Muscle layer of duodenum (tissue), 2 donors: ENCODE measurements around the gene HOXC5.

Experiments
- H3K27ac ChIP-seq: one replicate; pipeline ENCODE4 v1.7.0; 2013; ENCODE audit warnings: mild to moderate bottlenecking, low read length
- H3K27me3 ChIP-seq: one replicate; pipeline ENCODE4 v1.7.0; 2013; ENCODE audit warnings: low read depth, mild to moderate bottlenecking, control low read depth, low read length
- H3K36me3 ChIP-seq, 2 donors: one replicate each; pipeline ENCODE4 v1.7.0; 2013; ENCODE audit warnings: low read length in 2 of 2, control low read depth in 1 of 2, mild to moderate bottlenecking in 1 of 2; ENCODE audit not compliant: insufficient read depth in 2 of 2, control insufficient read depth in 1 of 2
- H3K4me1 ChIP-seq, 2 donors: one replicate each; pipeline ENCODE4 v1.7.0; 2013; ENCODE audit warnings: low read length in 2 of 2, mild to moderate bottlenecking in 2 of 2, control low read depth in 1 of 2, moderate library complexity in 1 of 2; ENCODE audit not compliant: insufficient read depth in 2 of 2, control insufficient read depth in 1 of 2
- H3K4me3 ChIP-seq, 2 donors: one replicate each; pipeline ENCODE4 v1.7.0; 2013; ENCODE audit warnings: low read length in 2 of 2, low read depth in 1 of 2, mild to moderate bottlenecking in 1 of 2
- H3K9me3 ChIP-seq, 2 donors: one replicate each; pipeline ENCODE4 v1.7.0; 2013; ENCODE audit warnings: low read length in 2 of 2, control low read depth in 1 of 2, mild to moderate bottlenecking in 1 of 2; ENCODE audit not compliant: control insufficient read depth in 1 of 2
- donor health status: healthy.

Gene HOXC5

GRCh38 chr12:53989227-53990113, 43.4 kb upstream of the HOXC5 start:
- H3K36me3 ChIP-seq, result no peaks in the 10 kb centered on the region
- H3K4me1 ChIP-seq, result peaks cover 0 to 24% of the 10 kb centered on the region in 2 donors
- H3K27ac ChIP-seq, result no peak overlapping the region
- no peak overlapping the region for H3K4me3 ChIP-seq
- no peaks in the 10 kb centered on the region for H3K9me3 ChIP-seq
- H3K27me3 ChIP-seq, result peaks cover 95% of the 10 kb centered on the region

DNA sequence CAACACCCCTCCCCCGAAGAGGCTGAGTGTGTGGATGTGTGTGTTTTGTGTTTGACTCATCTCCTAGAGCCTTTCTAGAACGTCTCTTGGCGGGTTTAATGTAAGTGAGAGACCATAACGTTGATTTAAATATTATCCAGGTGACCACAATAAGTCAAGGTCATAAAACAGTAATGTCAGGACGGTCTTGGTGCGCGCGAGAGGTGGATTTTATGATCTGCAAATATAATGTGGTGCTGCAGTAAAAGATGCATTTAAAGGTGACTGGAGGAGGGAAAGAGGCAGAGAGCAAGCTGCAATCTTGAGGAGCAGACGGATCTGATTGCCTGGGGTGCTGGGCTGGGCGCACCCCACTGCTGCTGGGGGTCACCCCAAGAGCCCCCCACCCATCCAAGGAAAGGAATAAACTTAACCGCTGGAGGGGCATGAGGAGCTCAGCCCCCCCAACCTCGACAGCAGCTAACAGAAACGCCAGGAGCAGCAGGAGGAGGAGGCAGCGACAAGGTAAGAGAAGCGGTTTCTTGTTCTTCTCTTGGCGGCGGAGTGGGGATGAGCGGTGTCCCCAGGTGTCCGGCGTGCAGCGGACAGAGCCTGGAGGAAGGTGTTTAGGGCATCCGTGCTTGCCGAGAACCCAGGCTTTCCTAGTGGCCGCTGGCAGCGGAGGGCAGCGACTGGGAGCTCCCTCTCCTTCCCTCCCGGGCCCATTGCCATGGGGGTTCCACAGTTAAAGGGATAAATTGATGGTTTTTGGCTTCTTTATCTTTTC, 42.4 kb upstream of the HOXC5 start:
- Histone ChIP-seq H3K9me3 (no peaks in the 10 kb centered on the region), H3K27ac (no peak overlapping the region), H3K4me3 (no peak overlapping the region), H3K36me3 (no peaks in the 10 kb centered on the region), H3K4me1 (peaks cover 0 to 27% of the 10 kb centered on the region in 2 donors), H3K27me3 (peaks cover 98% of the 10 kb centered on the region)

DNA sequence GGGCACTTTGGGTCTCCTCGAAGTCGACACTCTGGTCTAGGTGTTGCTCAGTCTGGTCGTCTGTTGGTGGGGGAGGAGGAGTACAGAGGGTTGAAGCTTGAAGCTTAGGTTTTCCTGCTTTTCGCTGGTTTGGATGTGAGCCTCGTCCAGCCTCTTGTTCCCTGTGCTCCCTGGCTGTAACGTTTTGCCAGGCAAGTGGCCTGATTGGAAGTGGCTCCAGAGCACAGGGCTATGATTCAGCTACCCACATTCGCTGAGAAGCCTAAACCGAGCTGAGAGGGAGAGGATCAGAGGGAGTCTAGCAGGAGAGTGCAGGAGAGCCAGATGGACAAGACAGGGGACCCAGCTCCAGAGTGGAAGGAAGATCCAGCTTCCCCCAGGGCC, 41.8 kb upstream of the HOXC5 start:
- Histone ChIP-seq H3K9me3 (no peaks in the 10 kb centered on the region), H3K27me3 (peaks cover 98% of the 10 kb centered on the region), H3K36me3 (no peaks in the 10 kb centered on the region), H3K4me3 (no peak overlapping the region), H3K4me1 (peaks cover 0 to 25% of the 10 kb centered on the region in 2 donors), H3K27ac (no peak overlapping the region)

GRCh38 chr12:53992377-53992889, 40.4 kb upstream of the HOXC5 start:
- Histone ChIP-seq H3K27me3 (peaks cover 97% of the 10 kb centered on the region), H3K27ac (no peak overlapping the region), H3K9me3 (no peaks in the 10 kb centered on the region), H3K36me3 (no peaks in the 10 kb centered on the region), H3K4me1 (peaks cover 0 to 26% of the 10 kb centered on the region in 2 donors), H3K4me3 (no peak overlapping the region)

GRCh38 chr12:53993162-53994008, 39.5 kb upstream of the HOXC5 start:
- H3K4me3 ChIP-seq, result no peak overlapping the region
- peaks cover 0 to 26% of the 10 kb centered on the region in 2 donors for H3K4me1 ChIP-seq
- no peak overlapping the region for H3K27ac ChIP-seq
- peaks cover 97% of the 10 kb centered on the region for H3K27me3 ChIP-seq
- H3K9me3 ChIP-seq, result no peaks in the 10 kb centered on the region
- no peaks in the 10 kb centered on the region for H3K36me3 ChIP-seq

DNA sequence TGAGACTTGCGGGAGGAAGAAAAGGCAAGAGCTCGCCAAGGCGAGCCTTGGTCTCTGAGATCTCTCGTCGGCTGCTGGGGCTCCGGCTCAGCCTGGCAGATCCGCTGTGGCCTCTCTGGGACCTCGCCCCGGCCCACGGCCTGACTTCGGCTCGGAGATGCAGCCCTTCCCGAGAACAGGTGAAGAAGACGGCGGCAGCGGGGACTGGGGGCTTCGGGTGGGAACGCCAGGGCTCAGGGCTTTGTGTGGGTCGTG, 38.9 kb upstream of the HOXC5 start:
- H3K27ac ChIP-seq, result no peak overlapping the region
- H3K4me1 ChIP-seq, result peaks cover 0 to 26% of the 10 kb centered on the region in 2 donors
- H3K36me3 ChIP-seq, result no peaks in the 10 kb centered on the region
- H3K27me3 ChIP-seq, result peaks cover 97% of the 10 kb centered on the region
- H3K4me3 ChIP-seq, result no peak overlapping the region
- no peaks in the 10 kb centered on the region for H3K9me3 ChIP-seq

GRCh38 chr12:53994264-53995001, 38.4 kb upstream of the HOXC5 start:
- Histone ChIP-seq H3K4me3 (peak overlapping the region in 1 of 2 donors; percentile 31), H3K4me1 (peaks cover 0 to 26% of the 10 kb centered on the region in 2 donors), H3K27me3 (peaks cover 94% of the 10 kb centered on the region), H3K9me3 (no peaks in the 10 kb centered on the region), H3K27ac (no peak overlapping the region), H3K36me3 (no peaks in the 10 kb centered on the region)

DNA sequence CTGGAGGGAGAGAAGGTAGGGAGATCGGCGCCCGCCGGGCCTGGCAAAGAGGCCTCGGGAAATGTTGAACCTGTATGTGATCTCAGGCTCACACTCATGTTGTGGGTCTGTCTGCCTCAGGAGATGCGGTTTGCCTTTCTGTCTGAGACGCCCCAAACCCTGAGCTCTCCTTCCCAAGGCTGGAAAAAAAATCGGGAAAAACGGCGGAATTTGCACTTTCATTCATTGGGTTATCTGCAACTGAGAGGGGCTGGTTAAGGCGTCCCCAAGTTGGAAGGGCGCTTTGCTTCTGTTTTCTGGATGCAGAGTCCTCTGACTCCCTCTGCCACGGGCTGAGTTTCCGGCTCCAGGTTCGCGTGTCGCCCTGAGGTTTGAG, 37.9 kb upstream of the HOXC5 start:
- Histone ChIP-seq H3K4me1 (peaks cover 0 to 29% of the 10 kb centered on the region in 2 donors), H3K27me3 (peaks cover 94% of the 10 kb centered on the region), H3K9me3 (no peaks in the 10 kb centered on the region), H3K27ac (no peak overlapping the region), H3K4me3 (peak overlapping the region; percentile 66 to 71), H3K36me3 (peaks cover 0 to 3% of the 10 kb centered on the region in 2 donors)

DNA sequence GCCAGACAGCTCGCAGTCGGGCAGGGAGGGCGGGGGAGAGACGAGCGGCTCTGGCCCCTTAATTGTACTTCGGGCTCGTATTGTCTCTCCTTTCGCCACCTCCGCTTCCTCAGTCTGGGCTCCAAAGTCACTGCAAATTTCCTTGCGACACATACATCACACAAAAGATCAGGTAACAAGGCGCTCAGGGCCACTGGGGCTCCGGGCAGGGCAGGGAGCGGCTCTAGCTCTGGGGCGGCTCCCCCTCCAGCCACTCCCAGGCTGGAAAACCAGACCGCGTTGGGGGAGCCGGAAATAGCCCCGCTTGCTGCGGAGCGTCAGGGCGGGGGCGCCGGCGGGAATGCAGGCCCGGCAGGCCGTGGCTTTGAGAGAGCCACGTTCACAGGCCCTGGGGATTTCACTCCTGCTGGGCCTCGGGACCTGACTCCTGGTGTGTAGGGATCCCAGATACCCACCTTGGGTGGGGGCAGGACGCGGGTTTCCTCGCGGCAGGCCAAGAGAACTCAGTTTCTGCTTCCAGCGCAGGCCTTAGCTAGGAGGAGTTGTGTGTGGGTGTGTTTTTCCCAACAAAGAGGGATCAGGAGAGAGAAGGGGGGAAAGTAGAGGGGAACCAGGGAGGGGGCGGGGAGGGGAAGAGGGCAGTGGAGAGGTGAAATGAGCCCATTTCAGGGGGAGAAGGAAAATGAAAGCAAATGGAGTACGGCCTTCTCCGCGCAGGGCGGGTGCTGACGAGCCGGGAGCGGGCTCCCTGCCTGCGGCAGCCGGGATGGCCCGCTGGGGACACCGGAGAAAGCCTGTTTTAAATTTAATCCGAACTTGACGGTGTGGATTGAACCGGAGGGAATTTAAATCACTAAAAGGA, 37.2 kb upstream of the HOXC5 start:
- peaks cover 94% of the 10 kb centered on the region for H3K27me3 ChIP-seq
- no peaks in the 10 kb centered on the region for H3K9me3 ChIP-seq
- peaks cover 0 to 36% of the 10 kb centered on the region in 2 donors for H3K4me1 ChIP-seq
- H3K36me3 ChIP-seq, result peaks cover 0 to 3% of the 10 kb centered on the region in 2 donors
- peak overlapping the region; percentile 66 to 71 for H3K4me3 ChIP-seq
- no peak overlapping the region for H3K27ac ChIP-seq
